Retinal pigment epithelial cell (primary cell): Measurements from ENCODE around the gene NBPF3.
"Not testable (repeated sequence)": the region's sequence is repeated elsewhere in the genome, so short reads cannot be mapped to it uniquely, and the experiment has no call there.

ENCODE experiments used
- DNase-seq: peaks from one replicate; pipeline ENCODE4 v3.0.0-alpha.2; 2010; ENCODE audit warnings: low read depth
- H3K4me3 ChIP-seq: 2 replicates; pipeline ENCODE4 v1.5.1; 2011; ENCODE audit warnings: mild to moderate bottlenecking, low read length, control low read depth, moderate library complexity
- CTCF ChIP-seq: conservative IDR thresholded peaks from 2 replicates; pipeline ENCODE4 v1.5.1; 2011; ENCODE audit warnings: low read depth, low read length, control low read depth, inconsistent platforms

Gene NBPF3

GRCh38 chr1:21457654-21458053, 17.7 kb downstream of the NBPF3 start:
- no peak for TF ChIP-seq CTCF
- no peak overlapping the region for H3K4me3 ChIP-seq
- DNase-seq: no peak

GRCh38 chr1:21465127-21465526, 25.2 kb downstream of the NBPF3 start:
- not testable (repeated sequence) for DNase-seq, H3K4me3 ChIP-seq

GRCh38 chr1:21467946-21468345, 28.0 kb downstream of the NBPF3 start:
- H3K4me3 ChIP-seq, DNase-seq: not testable (repeated sequence)

- peak; percentile 56 for TF ChIP-seq CTCF
- no peak for DNase-seq
- no peak overlapping the region for H3K4me3 ChIP-seq
Measured at GRCh38 chr1:21468599-21468998, 28.7 kb downstream of the NBPF3 start.

- no peak for DNase-seq
- no peak for TF ChIP-seq CTCF
Measured at GRCh38 chr1:21469581-21469980, 29.6 kb downstream of the NBPF3 start.

GRCh38 chr1:21472861-21473260, 32.9 kb downstream of the NBPF3 start:
- no peak for DNase-seq
- TF ChIP-seq CTCF: no peak
- no peak overlapping the region for H3K4me3 ChIP-seq

More at GRCh38 chr1:21469581-21469980, 29.6 kb downstream of the NBPF3 start:
- no peak overlapping the region for H3K4me3 ChIP-seq

GRCh38 chr1:21478356-21478755, 38.4 kb downstream of the NBPF3 start:
- no peak for DNase-seq
- TF ChIP-seq CTCF: no peak
- no peak overlapping the region for H3K4me3 ChIP-seq

- H3K4me3 ChIP-seq, DNase-seq: not testable (repeated sequence)
Measured at GRCh38 chr1:21483881-21484280, 43.9 kb downstream of the NBPF3 start.

GRCh38 chr1:21489146-21489545, 49.2 kb downstream of the NBPF3 start:
- H3K4me3 ChIP-seq: no peak overlapping the region
- DNase-seq: no peak
- no peak for TF ChIP-seq CTCF
